Skin epidermis (tissue), 12 donors: ENCODE measurements around the gene ZAR1.
A peak's percentile ranks its signal among the peaks of the same experiment; 100 is the strongest.

Experiments
- H3K27ac ChIP-seq, 21 experiments: fragments of 200-600 bp; sonication (generic) in 11 of 21; one replicate each; pipeline ENCODE4 v1.5.0; 2020; ENCODE audit warnings: mild to moderate bottlenecking in 3 of 21, inconsistent platforms in 2 of 21, moderate library complexity in 2 of 21
- H3K4me3 ChIP-seq, 7 experiments: fragments of 200-600 bp; sonication (generic) in 2 of 7; one replicate each; pipeline ENCODE4 v1.5.0; 2020; ENCODE audit warnings: inconsistent platforms in 2 of 7, mild to moderate bottlenecking in 2 of 7, moderate library complexity in 1 of 7

ZAR1 gene

GRCh38 chr4:48484494-48485168 is 5.4 kb upstream of the ZAR1 start:
- no peak overlapping the region for H3K4me3 ChIP-seq
- H3K27ac ChIP-seq: no peak overlapping the region

GRCh38 chr4:48489683-48490011 is 405 bp upstream of the ZAR1 start:
- no peak overlapping the region for H3K27ac ChIP-seq
- peak overlapping the region in 3 of 7 experiments; percentile 21 to 38 (median 37) for H3K4me3 ChIP-seq

- Histone ChIP-seq H3K27ac (no peak overlapping the region), H3K4me3 (peak overlapping the region in 4 of 7 experiments; percentile 10 to 38 (median 26))
These were observed 845 bp downstream of the ZAR1 start for GRCh38 chr4:48490680-48491513.

- no peak overlapping the region for H3K4me3 ChIP-seq
These were observed 1.6 kb downstream of the ZAR1 start for GRCh38 chr4:48491514-48492176.

GRCh38 chr4:48493452-48494100 is 3.5 kb downstream of the ZAR1 start:
- Histone ChIP-seq H3K4me3 (no peak overlapping the region), H3K27ac (no peak overlapping the region)

More at GRCh38 chr4:48491514-48492176, 1.6 kb downstream of the ZAR1 start:
- H3K27ac ChIP-seq: no peak overlapping the region

- Histone ChIP-seq H3K4me3 (no peak overlapping the region), H3K27ac (no peak overlapping the region)
These were observed 5.9 kb downstream of the ZAR1 start for GRCh38 chr4:48495941-48496340.

GRCh38 chr4:48498895-48499294 is 8.8 kb downstream of the ZAR1 start:
- H3K27ac ChIP-seq: no peak overlapping the region
- no peak overlapping the region for H3K4me3 ChIP-seq

- Histone ChIP-seq H3K27ac (no peak overlapping the region), H3K4me3 (no peak overlapping the region)
These were observed 9.6 kb downstream of the ZAR1 start for GRCh38 chr4:48499551-48500066.

GRCh38 chr4:48503233-48504025 is 13.4 kb downstream of the ZAR1 start:
- Histone ChIP-seq H3K27ac (no peak overlapping the region), H3K4me3 (no peak overlapping the region)

- no peak overlapping the region for H3K27ac ChIP-seq
- H3K4me3 ChIP-seq: no peak overlapping the region
These were observed 13.9 kb downstream of the ZAR1 start for GRCh38 chr4:48504026-48504330.

GRCh38 chr4:48504352-48504751 is 14.3 kb downstream of the ZAR1 start:
- Histone ChIP-seq H3K4me3 (no peak overlapping the region), H3K27ac (no peak overlapping the region)

- no peak overlapping the region for H3K4me3 ChIP-seq
- no peak overlapping the region for H3K27ac ChIP-seq
These were observed 16.7 kb downstream of the ZAR1 start for GRCh38 chr4:48506716-48507115.

GRCh38 chr4:48509543-48509942 is 19.5 kb downstream of the ZAR1 start:
- H3K27ac ChIP-seq: no peak overlapping the region
- no peak overlapping the region for H3K4me3 ChIP-seq

GRCh38 chr4:48518143-48518542 is 28.1 kb downstream of the ZAR1 start:
- H3K4me3 ChIP-seq: no peak overlapping the region
- no peak overlapping the region for H3K27ac ChIP-seq

- H3K4me3 ChIP-seq: no peak overlapping the region
- H3K27ac ChIP-seq: no peak overlapping the region
These were observed 36.4 kb downstream of the ZAR1 start for GRCh38 chr4:48526406-48526805.

GRCh38 chr4:48538358-48538757 is 48.3 kb downstream of the ZAR1 start:
- H3K27ac ChIP-seq: no peak overlapping the region
- no peak overlapping the region for H3K4me3 ChIP-seq

- Histone ChIP-seq H3K27ac (no peak overlapping the region), H3K4me3 (no peak overlapping the region)
These were observed 49.5 kb downstream of the ZAR1 start for GRCh38 chr4:48539597-48539996.

GRCh38 chr4:48542888-48543287 is 52.8 kb downstream of the ZAR1 start:
- Histone ChIP-seq H3K4me3 (no peak overlapping the region), H3K27ac (no peak overlapping the region)

- H3K4me3 ChIP-seq: no peak overlapping the region
- no peak overlapping the region for H3K27ac ChIP-seq
These were observed 53.7 kb downstream of the ZAR1 start for GRCh38 chr4:48543796-48544195.
